Brain pericyte (primary cell): ENCODE measurements around the gene ZNF837.

ENCODE experiments used
- DNase-seq: peaks from one replicate; pipeline ENCODE4 v3.0.0-alpha.2; 2012; ENCODE audit warnings: low read depth, low spot score

Gene ZNF837

DNA sequence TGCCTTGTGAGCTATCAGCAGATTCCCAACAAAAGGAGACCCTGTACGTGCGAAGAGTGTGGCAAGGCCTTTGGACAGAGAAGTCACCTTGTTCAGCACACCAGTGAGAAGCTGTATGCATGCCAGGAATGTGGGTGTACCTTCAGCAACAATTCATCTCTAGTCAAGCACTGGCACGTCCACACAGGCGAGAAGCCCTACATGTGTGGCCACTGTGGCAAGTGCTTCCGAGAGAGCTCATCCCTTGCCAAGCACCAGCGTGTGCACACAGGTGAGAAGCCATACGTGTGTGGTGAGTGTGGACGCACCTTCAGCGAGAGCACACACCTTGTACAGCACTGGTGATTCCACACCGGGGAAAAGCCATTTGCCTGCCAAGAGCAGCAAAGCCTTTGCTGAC, 61.6 kb downstream of the ZNF837 start:
- no peak for DNase-seq

DNA sequence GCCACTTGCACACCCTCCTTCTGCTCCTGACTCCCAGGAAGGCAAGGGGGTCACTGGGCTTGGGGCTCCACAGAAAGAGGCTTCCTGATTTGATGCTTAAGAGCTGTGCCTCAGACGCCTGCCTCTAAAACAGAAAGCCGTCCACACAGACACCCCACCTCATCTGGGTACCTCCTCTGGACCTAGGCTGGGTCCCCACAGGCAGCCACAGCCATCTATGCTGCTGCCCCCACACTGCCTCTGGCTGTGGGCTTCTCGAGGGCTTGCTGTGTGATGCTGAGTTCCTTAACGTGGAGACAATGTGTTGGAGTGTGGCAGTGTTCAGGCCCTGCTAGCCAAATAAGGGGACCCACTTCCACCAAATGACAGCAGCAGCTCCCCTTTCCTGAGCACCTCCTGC, 62.5 kb downstream of the ZNF837 start:
- DNase-seq: no peak
